Endothelial cell of umbilical vein (primary cell): ENCODE measurements around the gene IL4R. TPM values are rescaled to one million over a fixed set of nuclear protein-coding genes. Genes with fewer than 3 reads are reported as not detected.

Experiments
- BruUV-seq: library from RNA; stranded (reverse); fragments of 400-500 nt; replicated peaks from 2 replicates; lab custom pipeline; 2021; lab: Mats Ljungman, UMichigan
- CTCF ChIA-PET: fragments of 300-600, 350-600 bp; sonication (Branson Sonifier 250); formaldehyde crosslinking; loops from one replicate; lab custom pipeline; 2021; ENCODE audit warnings: antibody characterized with exemption, inconsistent platforms; lab: Charles Lee
- POLR2A ChIA-PET: fragments of 300-600, 350-600 bp; sonication (Branson Sonifier 250); formaldehyde crosslinking; loops from one replicate; lab custom pipeline; 2021; ENCODE audit warnings: antibody characterized with exemption, inconsistent platforms; lab: Charles Lee
- DNase-seq: peaks from one replicate; pipeline ENCODE4 v3.0.0-alpha.2; 2011; ENCODE audit warnings: low read depth, low spot score
- FAIRE-seq: peaks from 2 replicates; lab custom pipeline; 2011; peaks lifted over from hg19 to GRCh38; lab: Jason Lieb, UNC
- H2AFZ ChIP-seq: 2 replicates; pipeline ENCODE4 v1.6.0; 2012; ENCODE audit warnings: low read depth, low read length, control low read depth, inconsistent platforms
- H3K27ac ChIP-seq: 2 replicates; pipeline ENCODE4 v1.5.1; 2011; ENCODE audit warnings: low read depth, mild to moderate bottlenecking, control low read depth, low read length, moderate library complexity; ENCODE audit not compliant: insufficient read depth
- H3K27me3 ChIP-seq, 2 experiments: 2 replicates each; pipeline versions ENCODE4 v1.6.0 to v1.6.1; 2011; ENCODE audit warnings: low read length in 2 of 2, mixed read lengths in 1 of 2; ENCODE audit not compliant: control insufficient read depth in 2 of 2, insufficient read depth in 2 of 2
- H3K36me3 ChIP-seq, 2 experiments: 2 replicates in 1 of 2; 3 replicates in 1 of 2; pipeline ENCODE4 v1.5.1; 2011; ENCODE audit warnings: low read length in 2 of 2, mild to moderate bottlenecking in 1 of 2, moderate library complexity in 1 of 2; ENCODE audit not compliant: control insufficient read depth in 2 of 2, insufficient read depth in 2 of 2; ENCODE audit errors: extremely low read depth in 1 of 2
- H3K4me1 ChIP-seq: 3 replicates; pipeline ENCODE4 v1.5.1; 2011; ENCODE audit warnings: mild to moderate bottlenecking, low read length; ENCODE audit not compliant: control insufficient read depth, insufficient read depth; ENCODE audit errors: extremely low read depth
- H3K4me2 ChIP-seq: 2 replicates; pipeline ENCODE4 v1.6.1; 2011; ENCODE audit warnings: low read length, control low read depth, mixed read lengths; ENCODE audit not compliant: insufficient read depth
- H3K4me3 ChIP-seq, 3 experiments: fragments of 200-600 bp in 1 of 3; sonication (generic), shearing (Covaris generic) in 1 of 3; replicated peaks in 1 of 3; 2 replicates each; pipeline ENCODE4 v1.5.1; 2011 to 2016; ENCODE audit warnings: control low read depth in 3 of 3, low read length in 3 of 3, mild to moderate bottlenecking in 2 of 3, inconsistent platforms in 1 of 3, low read depth in 1 of 3, moderate library complexity in 1 of 3; ENCODE audit not compliant: insufficient read depth in 1 of 3
- H3K79me2 ChIP-seq: 2 replicates; pipeline ENCODE4 v1.6.0; 2012; ENCODE audit warnings: low read length, inconsistent platforms; ENCODE audit not compliant: control insufficient read depth, insufficient read depth
- H3K9ac ChIP-seq: replicated peaks from 2 replicates; pipeline ENCODE3; 2011; ENCODE audit warnings: low read length, control low read depth; ENCODE audit not compliant: insufficient read depth; ENCODE audit errors: extremely low read depth
- H3K9me1 ChIP-seq: replicated peaks from 3 replicates; pipeline ENCODE4 v1.6.0; 2011; ENCODE audit warnings: mild to moderate bottlenecking, low read length; ENCODE audit not compliant: control insufficient read depth, insufficient read depth; ENCODE audit errors: extremely low read depth
- H3K9me3 ChIP-seq: replicated peaks from 2 replicates; pipeline ENCODE4 v1.5.1; 2012; ENCODE audit warnings: low read length, inconsistent platforms; ENCODE audit not compliant: control insufficient read depth, insufficient read depth
- H4K20me1 ChIP-seq: replicated peaks from 2 replicates; pipeline ENCODE3; 2011; ENCODE audit warnings: mild to moderate bottlenecking, low read length; ENCODE audit not compliant: control insufficient read depth, insufficient read depth; ENCODE audit errors: extremely low read depth
- CTCF ChIP-seq, 2 donors: IDR thresholded peaks; 1 replicate in 1 of 2; 2 replicates in 1 of 2; pipeline ENCODE4 v1.5.1; 2011; ENCODE audit warnings: low read length in 2 of 2, mild to moderate bottlenecking in 2 of 2, moderate library complexity in 2 of 2, control low read depth in 1 of 2, inconsistent platforms in 1 of 2, low read depth in 1 of 2; ENCODE audit not compliant: insufficient read depth in 1 of 2; ENCODE audit errors: extremely low read depth in 1 of 2
- EZH2 ChIP-seq: IDR thresholded peaks from 2 replicates; pipeline ENCODE4 v1.6.1; 2012; ENCODE audit warnings: borderline replicate concordance, low read depth, mild to moderate bottlenecking, moderate library complexity, low read length, inconsistent platforms; ENCODE audit not compliant: severe bottlenecking
- FOS ChIP-seq: IDR thresholded peaks from 2 replicates; pipeline ENCODE4 v1.6.1; 2011; ENCODE audit warnings: mild to moderate bottlenecking, low read length, moderate library complexity, borderline replicate concordance; ENCODE audit not compliant: insufficient read depth
- GATA2 ChIP-seq: IDR thresholded peaks from 2 replicates; pipeline ENCODE4 v1.7.0; 2011; ENCODE audit warnings: low read depth, mild to moderate bottlenecking, moderate library complexity, mixed read lengths, low read length; ENCODE audit not compliant: insufficient read length, insufficient read depth
- JUN ChIP-seq: IDR thresholded peaks from 2 replicates; pipeline ENCODE4 v1.6.1; 2011; ENCODE audit warnings: borderline replicate concordance, low read depth; ENCODE audit not compliant: insufficient read length, insufficient read depth
- MAX ChIP-seq: IDR thresholded peaks from 2 replicates; pipeline ENCODE4 v1.6.1; 2011; ENCODE audit not compliant: insufficient read depth, insufficient read length
- MYC ChIP-seq: IDR thresholded peaks from one replicate; pipeline ENCODE4 v1.6.1; 2011; ENCODE audit warnings: mild to moderate bottlenecking, low read depth, low read length
- POLR2A ChIP-seq: IDR thresholded peaks from 2 replicates; pipeline ENCODE4 v1.6.1; 2012; ENCODE audit warnings: low read depth, mild to moderate bottlenecking, control low read depth, low read length
- POLR2AphosphoS5 ChIP-seq: IDR thresholded peaks from 2 replicates; pipeline ENCODE4 v1.6.1; 2012; ENCODE audit warnings: low read depth, mild to moderate bottlenecking, control low read depth, low read length, moderate library complexity; ENCODE audit not compliant: insufficient read depth
- dilution Hi-C: fragments of 300-500 bp; cut with MboI; formaldehyde crosslinking; loops from one replicate; pipeline ENCODE4 v1.15.0; 2019; ENCODE audit warnings: low sequenced_read_pairs; ENCODE audit not compliant: extremely low pct_ligation_motif_present
- intact Hi-C: fragments of 100-400 bp; cut with micrococcal nuclease; formaldehyde crosslinking; loops from one replicate; pipeline ENCODE4 v1.10.0; 2022
- polyA plus RNA-seq, 4 experiments: library from polyadenylated mRNA; depleted of rRNA in 3 of 4; stranded (reverse) in 3 of 4; unstranded in 1 of 4; fragments of >200 nt; gene quantifications; 2 replicates each; pipeline versions ENCODE4 v1.2.1 to v1.2.3, GENCODE V29; 2011 to 2012; ENCODE audit warnings: missing spikeins in 1 of 4
- total RNA-seq: library from RNA; stranded (reverse); gene quantifications from 2 replicates; pipeline ENCODE4 v1.2.3, GENCODE V29; 2021

The IL4R gene
- total and polyA plus RNA-seq, 2 donors (not counting 3 experiments of a cell fraction or from before 2014, with no cell fraction given) = 138 to 139 TPM

GRCh38 chr16:27305839-27306442 is 7.8 kb upstream of the IL4R start:
- ChIA-PET POLR2A (interaction anchor here (0.8 kb wide), 1 partner anchor 67 kb away, joined by 3 read pairs; no protein-coding TSS in a partner anchor), CTCF (interaction anchor here (0.6 to 1.3 kb wide), 5 partner anchors 14 to 71 kb away, joined by 3 to 8 read pairs (median 3); partner anchors contain the start of gene NSMCE1)
- Histone ChIP-seq H3K9me1 (no peaks in the 10 kb centered on the region), H3K27ac (no peak overlapping the region), H2AFZ (no peak overlapping the region), H3K4me2 (no peak overlapping the region), H3K9ac (no peak overlapping the region), H3K9me3 (no peaks in the 10 kb centered on the region), H3K36me3 (no peaks in the 10 kb centered on the region), H3K79me2 (no peaks in the 10 kb centered on the region), H3K4me3 (no peak overlapping the region), H3K27me3 (no peaks in the 10 kb centered on the region), H4K20me1 (no peaks in the 10 kb centered on the region), H3K4me1 (peaks cover 22% of the 10 kb centered on the region)
- dilution Hi-C loops (no loop called here), intact Hi-C loops (no loop called here)
- FAIRE-seq = no peak
- no peak for DNase-seq
- TF ChIP-seq POLR2AphosphoS5 (no peak), FOS (no peak), CTCF (IDR thresholded peaks at IDR 0.05; ENCODE audit: extremely low read depth in 1 of 2, insufficient read depth in 1 of 2, low read depth in 1 of 2, low read length in 2 of 2) (no peak), POLR2A (no peak), GATA2 (no peak), EZH2 (no peak), MYC (no peak), JUN (no peak), MAX (no peak)
- BruUV-seq = no TSS peak
